ENCODE results near the gene JKAMP.

The JKAMP gene

DNA sequence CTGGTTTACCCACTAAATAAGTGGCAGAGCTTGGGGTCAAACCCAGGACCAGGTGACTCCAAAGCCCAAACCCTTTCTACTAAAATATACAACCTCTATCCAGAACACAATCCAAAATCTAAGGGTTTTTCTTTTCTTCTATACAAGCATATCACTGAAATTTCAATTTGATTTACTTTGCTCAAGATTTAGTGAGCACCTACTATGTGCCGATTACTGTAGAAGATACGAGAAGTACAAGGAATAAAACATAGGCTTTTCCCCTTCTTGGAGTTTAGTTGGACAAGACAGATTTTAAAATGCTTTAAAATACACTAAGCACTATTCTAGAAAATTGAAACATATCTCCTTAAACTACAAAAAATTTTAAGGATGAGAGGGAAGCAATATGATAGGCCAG is 2.9 kb upstream of the JKAMP start:
- no peak for DNase-seq (ENCODE audit: low read depth in 3 of 3)

- no peak for DNase-seq (ENCODE audit: low read depth in 3 of 3)
Observed at GRCh38 chr14:59481871-59482540, 2.3 kb upstream of the JKAMP start.

DNA sequence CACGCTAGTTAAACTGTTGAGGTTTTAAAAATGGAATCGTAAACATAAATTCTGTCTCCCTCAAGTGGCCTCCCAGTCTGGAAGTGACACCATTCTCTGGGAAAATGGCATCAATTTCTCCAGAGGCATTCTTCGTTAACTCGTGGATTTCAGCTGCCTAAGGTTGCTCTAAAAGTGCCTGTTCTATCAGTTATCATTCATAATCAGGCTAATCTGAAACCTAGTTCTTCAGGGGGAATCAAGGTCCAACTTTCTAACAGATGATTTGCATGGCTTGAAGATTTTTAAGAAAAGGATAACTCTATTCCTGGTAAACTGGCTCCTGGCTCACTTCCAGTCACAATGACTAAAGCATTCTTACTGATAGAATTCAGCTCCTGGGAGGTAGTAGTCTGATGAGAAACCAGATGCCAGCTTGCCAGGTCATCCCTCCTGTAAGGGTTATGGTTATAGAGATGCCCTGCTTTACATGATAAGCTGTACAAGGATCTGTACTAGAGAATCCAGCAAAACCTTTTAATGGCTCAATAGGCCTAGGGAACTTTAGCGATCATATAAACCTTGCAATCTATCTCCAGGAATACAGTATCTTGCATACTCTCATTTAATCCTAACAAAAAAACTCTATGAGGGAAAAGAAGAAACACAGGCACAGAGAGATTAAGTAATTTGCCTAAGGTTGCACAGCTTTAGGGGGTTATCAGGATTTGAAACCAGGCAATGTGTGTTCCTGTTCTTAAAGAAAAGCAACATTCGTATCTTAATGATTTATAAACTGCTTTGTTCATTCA is 1.6 kb upstream of the JKAMP start:
- DNase-seq (ENCODE audit: low read depth in 3 of 3): no peak

DNA sequence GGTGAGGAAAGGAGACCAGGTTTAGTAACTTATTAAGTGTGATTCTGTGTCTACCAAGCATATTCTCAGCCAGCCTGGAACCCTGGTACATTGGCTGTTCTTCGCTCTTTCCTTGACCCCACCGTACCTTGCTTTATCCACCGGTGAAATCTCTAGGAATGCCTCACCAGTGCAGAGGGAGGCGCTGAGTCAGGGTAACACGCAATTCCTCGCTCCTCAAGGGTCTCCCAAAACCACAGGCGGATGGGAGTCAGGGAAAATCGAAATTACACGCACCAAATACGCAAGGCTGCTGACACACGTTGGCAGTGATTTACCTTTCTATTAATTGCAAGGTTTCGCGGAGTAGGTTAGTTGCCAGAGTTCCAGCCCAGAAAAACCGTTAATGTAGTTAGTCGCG is 954 bp upstream of the JKAMP start:
- no peak for DNase-seq (ENCODE audit: low read depth in 3 of 3)

DNA sequence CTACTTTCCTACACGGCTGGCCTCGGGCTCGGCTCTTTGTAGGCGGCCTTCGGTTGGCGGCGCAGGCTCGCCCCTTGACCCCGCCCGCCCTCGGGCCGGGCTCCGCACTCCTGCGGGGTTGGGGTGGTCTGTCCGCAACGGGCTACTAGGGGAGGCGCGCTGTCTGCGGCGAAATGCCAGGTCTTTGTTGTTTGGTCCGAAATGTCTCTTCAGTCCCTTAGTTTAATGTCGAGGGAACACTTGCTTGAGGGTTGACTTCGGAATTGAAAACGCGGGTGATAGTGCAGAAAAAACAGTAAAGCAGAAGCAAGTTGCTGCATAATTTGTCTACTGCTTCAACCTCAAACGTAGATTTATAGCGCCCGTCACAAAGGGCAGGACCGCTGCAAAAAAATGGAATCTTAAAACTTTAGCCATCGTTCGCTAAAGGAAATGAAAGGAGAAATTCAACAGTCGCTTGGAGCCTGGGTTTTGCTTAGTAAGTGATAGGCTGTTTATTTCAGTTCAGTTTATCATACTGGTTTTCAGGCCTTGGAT is 390 bp downstream of the JKAMP start:
- no peak for DNase-seq (ENCODE audit: low read depth in 3 of 3)

GRCh38 chr14:59490756-59491155 is 6.4 kb downstream of the JKAMP start:
- DNase-seq (ENCODE audit: low read depth in 3 of 3): no peak

DNA sequence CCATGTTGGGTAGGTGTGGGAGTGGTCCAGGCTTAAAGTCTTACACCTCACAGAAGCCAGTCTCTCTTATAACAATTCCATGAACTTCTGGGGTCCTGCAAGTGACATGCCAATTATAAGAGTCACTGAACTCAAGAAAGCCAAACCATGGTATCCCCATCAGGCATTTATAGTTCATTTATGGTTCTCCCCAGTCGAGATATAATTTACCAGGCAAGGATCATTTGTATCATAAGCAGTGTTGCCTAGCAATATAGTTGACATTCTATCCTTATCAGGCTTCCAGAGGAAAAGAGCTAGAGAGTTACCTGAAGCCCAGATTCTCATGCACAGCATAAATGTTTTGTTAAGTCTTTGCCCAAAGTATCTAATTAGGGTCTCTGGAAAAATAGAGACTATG is 8.1 kb downstream of the JKAMP start:
- DNase-seq (ENCODE audit: low read depth in 3 of 3): no peak

GRCh38 chr14:59500732-59501131 is 16.4 kb downstream of the JKAMP start:
- DNase-seq (ENCODE audit: low read depth in 3 of 3): no peak

GRCh38 chr14:59503256-59503655 is 18.9 kb downstream of the JKAMP start:
- DNase-seq (ENCODE audit: low read depth in 3 of 3): no peak

- DNase-seq (ENCODE audit: low read depth in 3 of 3): no peak
Observed at GRCh38 chr14:59507063-59507751, 22.9 kb downstream of the JKAMP start.

DNA sequence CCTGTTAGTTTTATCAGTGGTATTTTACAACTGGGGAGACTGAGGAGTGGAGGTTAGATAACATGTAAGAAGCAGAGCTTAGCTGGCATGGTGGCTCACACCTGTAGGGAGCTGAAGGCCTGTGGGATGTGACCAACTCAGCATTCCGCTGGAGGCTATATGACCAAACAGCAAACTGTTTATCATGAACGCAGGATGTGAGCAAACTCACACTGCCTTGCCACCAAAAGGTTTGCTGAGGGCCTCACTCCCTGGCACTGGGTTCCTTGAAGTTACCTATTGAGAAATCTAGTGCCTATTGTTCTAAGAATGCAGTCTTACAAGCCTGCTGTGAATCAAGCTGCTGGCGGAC is 23.4 kb downstream of the JKAMP start:
- DNase-seq (ENCODE audit: low read depth in 3 of 3): no peak

GRCh38 chr14:59509101-59509500 is 24.8 kb downstream of the JKAMP start:
- no peak for DNase-seq (ENCODE audit: low read depth in 3 of 3)

DNA sequence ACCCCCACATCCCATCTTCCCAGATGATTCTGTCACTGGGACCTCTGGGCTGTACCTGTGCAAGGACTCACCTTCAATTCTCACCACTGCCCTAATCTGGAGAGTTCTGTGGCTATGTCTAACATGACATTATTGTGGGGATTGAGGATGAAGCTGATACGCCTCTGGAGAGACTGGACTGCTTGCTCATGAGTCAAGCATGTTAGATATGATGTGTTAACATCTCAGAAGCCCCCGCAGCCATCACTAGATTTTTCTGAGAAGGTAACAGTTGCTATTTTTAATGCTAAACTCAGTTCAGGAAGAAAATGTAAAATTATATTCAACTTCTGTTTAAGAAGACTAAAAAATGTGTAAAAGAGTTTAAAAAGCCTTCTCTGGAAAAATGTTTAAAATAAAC is 25.7 kb downstream of the JKAMP start:
- DNase-seq (ENCODE audit: low read depth in 3 of 3): no peak

GRCh38 chr14:59510966-59511365 is 26.6 kb downstream of the JKAMP start:
- no peak for DNase-seq (ENCODE audit: low read depth in 3 of 3)

- no peak for DNase-seq (ENCODE audit: low read depth in 3 of 3)
Observed at GRCh38 chr14:59511916-59512575, 27.7 kb downstream of the JKAMP start.

GRCh38 chr14:59520224-59520623 is 35.9 kb downstream of the JKAMP start:
- no peak for DNase-seq (ENCODE audit: low read depth in 3 of 3)

- DNase-seq (ENCODE audit: low read depth in 3 of 3): no peak
Observed at GRCh38 chr14:59529189-59529588, 44.9 kb downstream of the JKAMP start.

GRCh38 chr14:59530349-59530748 is 46.0 kb downstream of the JKAMP start:
- DNase-seq (ENCODE audit: low read depth in 3 of 3): no peak

- DNase-seq (ENCODE audit: low read depth in 3 of 3): no peak
Observed at GRCh38 chr14:59532419-59532818, 48.1 kb downstream of the JKAMP start.

- no peak for DNase-seq (ENCODE audit: low read depth in 3 of 3)
Observed at GRCh38 chr14:59534361-59534987, 50.2 kb downstream of the JKAMP start.

- no peak for DNase-seq (ENCODE audit: low read depth in 3 of 3)
Observed at GRCh38 chr14:59537476-59537875, 53.2 kb downstream of the JKAMP start.

GRCh38 chr14:59538936-59539335 is 54.6 kb downstream of the JKAMP start:
- DNase-seq (ENCODE audit: low read depth in 3 of 3): no peak
